ENCODE data around the gene TP53BP1.

The TP53BP1 gene

GRCh38 chr15:43361313-43361903, 131.5 kb downstream of the TP53BP1 start:
- DNase-seq (ENCODE audit: insufficient read length) (no peak), FAIRE-seq (peak; percentile 70)
- TF ChIP-seq TAF1 (IDR thresholded peaks at IDR 0.05; ENCODE audit: borderline replicate concordance, low read depth, low read length) (no peak), POLR2A (IDR thresholded peaks at IDR 0.05; ENCODE audit: low read depth, low read length) (no peak), POLR2AphosphoS5 (IDR thresholded peaks at IDR 0.05; ENCODE audit: low read depth, low read length) (no peak)

GRCh38 chr15:43360821-43361220, 132.1 kb downstream of the TP53BP1 start:
- DNase-seq (ENCODE audit: insufficient read length) (no peak), FAIRE-seq (no peak)
- TF ChIP-seq TAF1 (IDR thresholded peaks at IDR 0.05; ENCODE audit: borderline replicate concordance, low read depth, low read length) (no peak), POLR2AphosphoS5 (IDR thresholded peaks at IDR 0.05; ENCODE audit: low read depth, low read length) (no peak), POLR2A (IDR thresholded peaks at IDR 0.05; ENCODE audit: low read depth, low read length) (no peak)
